ENCODE measurements around the gene ATG10.
"Not testable (repeated sequence)": the region's sequence is repeated elsewhere in the genome, so short reads cannot be mapped to it uniquely, and the experiment has no call there.

ATG10 gene

DNA sequence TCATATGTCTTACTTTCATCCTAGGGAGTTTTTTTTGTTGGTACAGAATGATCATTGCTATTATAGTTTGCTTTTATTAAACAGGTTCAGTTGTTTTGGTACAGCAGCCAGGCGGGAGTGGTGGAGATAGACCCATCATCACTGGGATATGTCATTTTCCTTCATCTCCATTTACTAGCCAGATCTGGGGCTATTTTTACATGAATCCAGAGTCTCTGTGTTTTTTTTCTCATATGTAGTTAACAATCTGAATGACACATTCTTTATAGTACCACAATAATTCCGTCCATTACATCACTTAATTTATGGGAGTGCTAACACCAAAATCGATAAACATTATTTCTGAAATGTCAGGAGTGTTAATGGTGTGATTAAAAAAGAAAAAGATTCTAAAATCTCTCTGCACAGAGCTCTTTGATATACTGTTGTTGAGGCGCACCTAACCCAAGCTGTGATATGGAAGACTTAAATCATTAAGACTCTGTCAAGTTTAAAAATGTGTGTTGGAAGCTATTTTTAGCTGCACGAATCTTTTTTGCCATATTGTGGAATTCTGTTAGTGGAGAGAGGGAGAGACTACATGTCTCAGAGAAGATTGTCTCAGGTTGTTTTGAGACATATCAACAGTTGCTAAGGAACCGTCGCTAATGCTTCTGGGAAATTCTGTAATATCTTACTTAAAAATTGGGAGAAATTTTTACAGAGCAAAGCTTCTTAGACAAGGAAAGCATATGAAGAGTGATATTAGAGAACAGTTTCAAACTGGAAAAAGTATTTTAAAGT lies 246.7 kb downstream of the ATG10 start:
- FAIRE-seq, result no peak
- DNase-seq (ENCODE audit: low spot score), result no peak

DNA sequence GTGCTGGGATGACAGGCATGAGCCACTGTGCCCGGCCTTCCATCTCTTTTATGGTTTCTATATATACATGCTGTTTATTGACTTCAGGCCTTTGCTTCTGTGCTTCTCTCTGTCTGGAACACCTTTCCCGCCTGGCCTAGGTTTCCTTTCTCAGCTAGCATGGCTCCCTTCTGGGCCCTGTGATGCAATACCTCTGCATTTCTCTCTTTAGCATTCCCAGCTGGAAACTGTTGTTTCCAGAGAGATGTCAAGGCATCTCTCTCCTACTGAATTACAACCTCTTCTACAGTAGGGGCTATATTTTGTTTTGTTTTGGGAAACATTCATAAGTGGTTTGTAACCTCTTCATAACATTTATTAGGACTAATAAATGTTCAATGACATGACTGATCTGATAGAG lies 249.2 kb downstream of the ATG10 start:
- FAIRE-seq (no peak), DNase-seq (ENCODE audit: low spot score) (no peak)

DNA sequence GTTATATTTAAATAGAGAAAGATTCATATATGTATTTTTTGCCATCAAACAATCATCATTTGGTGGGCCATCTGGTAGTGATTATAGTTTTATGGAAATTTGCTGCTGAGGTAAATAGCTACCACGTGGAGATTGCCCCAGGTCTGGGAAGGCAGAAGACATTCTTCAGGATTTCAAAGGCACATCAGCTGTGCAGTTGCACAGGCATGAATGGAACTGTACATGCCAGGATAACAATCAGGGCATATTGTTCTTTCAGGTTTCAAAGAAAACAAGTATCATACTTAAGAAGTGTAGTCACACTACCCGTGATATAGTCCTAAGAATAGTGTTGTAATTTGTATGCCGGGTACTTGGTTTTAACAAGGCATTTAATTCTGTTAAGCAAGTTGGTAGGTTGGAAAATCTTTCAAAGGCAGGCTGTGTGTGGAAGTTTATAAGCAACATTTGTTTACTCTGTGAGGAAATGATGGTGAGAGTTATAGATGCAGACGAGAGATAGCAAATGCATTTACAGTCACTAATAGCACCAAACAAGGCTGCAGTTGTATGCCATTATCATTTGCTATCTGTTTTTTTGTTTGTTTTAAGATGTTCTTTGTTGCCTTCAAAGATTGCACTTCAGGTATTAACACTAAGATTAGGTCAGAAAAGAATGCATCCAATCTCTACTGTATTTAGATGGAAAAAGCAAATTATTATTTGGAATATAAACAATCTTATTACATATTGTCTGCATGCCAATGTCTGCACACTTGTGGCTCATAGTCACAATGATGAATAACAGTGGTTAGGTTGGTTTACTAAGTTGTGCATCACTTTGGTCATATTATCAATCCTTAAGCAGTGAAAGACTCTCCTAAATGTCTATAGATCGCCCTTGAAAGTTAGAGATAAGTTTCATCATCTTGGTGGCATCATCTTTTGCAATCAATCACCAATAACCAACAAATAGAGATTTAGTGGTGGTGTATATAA lies 251.1 kb downstream of the ATG10 start:
- no peak for FAIRE-seq
- DNase-seq (ENCODE audit: low spot score), result no peak

DNA sequence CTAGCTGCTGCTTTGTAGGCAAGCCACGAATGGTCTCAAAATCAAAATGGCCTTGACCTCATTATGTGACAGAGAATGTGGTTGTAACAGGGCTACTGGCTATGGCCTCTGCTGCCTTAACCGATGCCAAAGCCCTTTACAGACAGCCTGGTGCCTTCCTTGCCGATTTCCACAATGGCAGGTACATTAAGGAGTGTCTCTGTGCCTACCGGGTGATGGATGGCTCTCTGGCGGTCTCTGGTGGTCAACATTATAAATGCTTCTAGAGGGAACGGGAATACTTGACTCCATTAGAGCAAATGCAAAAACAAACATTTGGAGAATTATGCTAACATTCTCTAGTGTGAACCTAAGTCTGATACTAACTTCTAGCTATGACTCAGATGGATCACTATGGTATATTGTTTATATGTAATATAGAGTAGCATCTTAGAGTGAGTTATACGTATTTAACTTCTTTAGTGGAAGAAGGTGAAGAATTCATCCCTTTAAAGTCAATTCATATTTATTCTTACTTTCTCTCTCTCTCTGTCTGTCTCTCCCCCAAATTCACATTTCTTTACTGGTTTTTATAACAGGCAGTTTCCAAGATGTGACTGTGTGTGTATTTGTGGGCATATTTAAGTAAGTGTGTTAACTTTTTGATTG lies 253.8 kb downstream of the ATG10 start:
- DNase-seq (ENCODE audit: low spot score) (no peak), FAIRE-seq (no peak)

DNA sequence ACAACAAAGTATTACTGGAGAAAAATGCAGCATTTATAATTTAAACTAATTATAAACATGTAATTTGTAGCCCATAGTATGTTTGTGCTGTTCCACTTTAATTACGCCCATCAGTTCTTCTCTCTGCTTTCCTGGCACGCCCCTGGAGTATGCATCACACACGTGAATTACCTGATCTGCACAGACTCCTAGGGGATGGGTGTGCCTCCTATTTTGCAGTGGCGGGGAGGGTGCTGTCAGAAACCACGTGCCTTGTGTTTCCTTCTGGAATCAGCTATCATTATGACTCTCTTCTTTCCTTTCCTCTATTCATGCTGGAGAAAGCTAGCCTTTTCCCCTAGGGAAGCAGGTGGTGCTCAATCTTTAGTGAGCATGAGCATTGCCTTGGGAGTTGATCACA lies 263.1 kb downstream of the ATG10 start:
- DNase-seq (ENCODE audit: low spot score), result no peak
- no peak for FAIRE-seq

DNA sequence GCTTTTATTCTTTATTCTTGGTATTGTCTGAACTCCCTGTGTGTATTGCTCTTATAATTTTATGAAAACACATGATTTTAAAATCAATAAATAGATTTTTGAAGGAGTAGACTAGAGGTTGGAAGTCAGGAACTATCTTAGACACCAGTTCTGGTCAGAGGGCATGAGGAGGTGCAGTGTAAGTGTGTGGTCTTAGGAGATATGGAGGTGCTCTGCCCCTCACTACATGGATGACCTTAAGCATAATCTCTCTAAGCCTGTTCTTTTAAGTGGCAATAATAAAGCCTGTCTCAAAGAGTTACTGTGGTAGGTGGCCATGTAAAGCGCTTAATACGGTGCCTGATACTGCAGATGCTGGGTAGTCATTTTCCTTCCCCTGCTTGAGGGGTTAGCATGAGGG lies 272.3 kb downstream of the ATG10 start:
- FAIRE-seq, result no peak
- DNase-seq (ENCODE audit: low spot score), result no peak

DNA sequence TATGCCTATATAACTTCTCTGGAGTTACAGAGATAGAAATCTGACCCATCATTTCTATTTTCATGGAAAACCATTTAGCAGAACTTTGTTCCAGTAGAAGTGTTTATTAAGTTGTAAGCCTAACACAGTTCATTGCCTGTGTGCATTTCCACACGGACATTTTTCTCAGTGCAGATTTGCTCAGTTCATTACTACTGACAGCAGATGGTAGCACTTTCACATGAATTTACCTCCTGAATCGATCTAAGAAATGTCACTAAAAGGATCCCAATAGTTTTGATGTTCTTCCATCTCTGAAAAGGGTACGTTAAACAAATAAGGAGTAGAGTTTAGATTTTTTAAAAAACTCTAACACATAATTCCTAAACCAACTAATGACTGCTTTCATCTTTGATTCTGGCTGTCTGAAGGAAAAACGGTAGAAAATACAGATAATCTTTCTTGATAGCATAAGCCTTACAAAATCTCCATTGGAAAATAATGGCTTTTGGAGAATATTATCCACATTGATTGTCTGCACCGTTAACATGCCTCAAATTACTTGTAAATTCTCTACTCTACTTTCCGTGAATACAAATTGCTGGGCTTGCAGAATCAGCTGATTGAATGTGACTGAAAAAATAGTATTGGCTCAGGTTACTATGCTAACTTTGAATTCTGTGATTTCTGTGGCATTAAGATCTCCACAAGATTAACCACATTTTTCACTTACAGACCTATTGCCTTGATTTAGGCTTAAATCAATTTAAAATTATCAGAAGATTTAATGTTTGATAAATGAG lies 273.2 kb downstream of the ATG10 start:
- DNase-seq (ENCODE audit: low spot score), result no peak
- FAIRE-seq, result no peak

DNA sequence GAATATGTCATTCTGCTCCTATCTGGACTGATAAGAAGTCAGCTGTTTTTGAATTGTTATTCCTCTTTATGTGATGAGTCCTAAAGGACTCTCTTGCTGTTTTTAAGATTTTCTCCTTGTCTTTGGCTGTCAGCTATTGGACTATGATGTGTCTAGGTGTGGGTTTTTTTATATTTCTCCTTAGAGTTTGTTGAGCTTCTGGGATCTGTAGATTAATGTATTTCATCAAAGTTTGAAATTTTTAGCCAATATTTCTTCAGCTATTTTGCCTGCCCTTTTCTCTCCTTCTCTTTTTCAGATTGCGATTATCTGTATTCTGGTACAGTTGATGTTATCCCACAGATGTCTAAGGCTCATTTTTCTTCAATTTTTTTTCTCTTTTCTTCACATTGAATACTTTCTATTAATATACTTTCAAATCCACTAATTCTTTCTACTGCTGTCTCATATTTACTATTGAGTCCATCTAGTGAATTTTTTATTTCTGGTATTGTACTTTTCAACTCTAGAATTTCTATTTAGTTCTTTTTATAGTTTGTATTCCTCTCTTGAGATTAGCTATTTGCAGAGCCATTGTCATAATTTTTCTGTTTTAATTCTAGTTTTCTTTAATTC lies 275.2 kb downstream of the ATG10 start:
- no peak for FAIRE-seq

DNA sequence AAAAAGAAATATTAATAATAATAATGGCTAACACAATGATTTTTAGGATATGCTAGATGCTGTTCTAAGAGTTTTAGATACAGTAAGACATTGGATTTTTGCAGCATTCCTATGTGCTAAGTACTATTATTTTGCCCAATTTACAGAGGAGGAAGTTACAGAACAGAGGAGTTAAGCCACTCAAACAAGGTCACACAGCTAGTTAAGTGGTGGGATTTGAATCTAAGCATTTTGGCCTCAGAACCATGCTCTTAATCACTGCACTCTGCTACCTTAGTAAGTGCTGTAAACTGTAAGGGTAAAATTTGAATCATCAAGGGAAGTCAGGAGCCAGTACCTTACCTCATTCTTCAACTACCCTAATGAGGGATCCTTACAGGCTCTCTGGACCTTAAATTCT lies 280.9 kb downstream of the ATG10 start:
- DNase-seq (ENCODE audit: low spot score) (no peak), FAIRE-seq (no peak)

More for the DNA sequence above, 275.2 kb downstream of the ATG10 start:
- DNase-seq (ENCODE audit: low spot score), result no peak

DNA sequence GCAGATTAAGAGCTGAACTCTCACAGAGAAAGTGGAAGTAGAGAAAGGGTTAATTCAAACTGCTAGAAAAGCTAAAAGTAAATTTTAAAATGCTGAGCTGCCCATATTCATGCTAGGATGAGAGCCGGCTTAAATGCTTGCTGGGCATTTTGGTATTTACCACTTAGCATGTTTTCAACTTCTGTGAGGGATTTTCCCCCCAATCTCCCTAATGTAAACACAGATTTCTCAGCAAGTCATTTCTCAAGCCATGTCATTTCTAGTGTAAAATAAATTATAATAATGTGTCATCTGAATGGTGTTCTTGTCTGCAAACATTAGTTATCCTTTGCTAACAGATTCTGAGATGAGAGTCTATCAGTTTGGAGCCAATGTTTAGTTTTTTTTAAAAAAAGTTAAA lies 284.0 kb downstream of the ATG10 start:
- DNase-seq (ENCODE audit: low spot score), result no peak
- FAIRE-seq, result no peak

DNA sequence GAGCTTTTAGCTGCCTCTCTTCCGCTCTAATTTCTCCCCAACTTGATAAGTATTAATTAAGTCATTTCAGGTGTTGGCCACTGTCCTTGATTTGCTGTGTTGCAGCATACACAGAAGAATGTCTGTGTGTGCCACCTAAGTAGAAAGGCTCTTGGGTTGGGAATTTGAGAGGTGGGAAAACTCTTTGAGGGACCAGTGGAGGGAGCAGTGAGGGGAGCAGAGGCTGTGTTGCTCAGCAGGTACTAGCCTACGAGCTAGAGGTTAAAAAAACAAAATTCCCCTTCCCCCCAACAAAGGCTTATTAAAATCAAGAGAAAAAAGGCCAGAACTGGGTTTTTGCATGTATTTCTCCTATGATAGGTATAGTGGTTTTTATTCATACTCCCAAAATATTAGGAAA lies 285.4 kb downstream of the ATG10 start:
- DNase-seq (ENCODE audit: low spot score) (no peak), FAIRE-seq (no peak)

DNA sequence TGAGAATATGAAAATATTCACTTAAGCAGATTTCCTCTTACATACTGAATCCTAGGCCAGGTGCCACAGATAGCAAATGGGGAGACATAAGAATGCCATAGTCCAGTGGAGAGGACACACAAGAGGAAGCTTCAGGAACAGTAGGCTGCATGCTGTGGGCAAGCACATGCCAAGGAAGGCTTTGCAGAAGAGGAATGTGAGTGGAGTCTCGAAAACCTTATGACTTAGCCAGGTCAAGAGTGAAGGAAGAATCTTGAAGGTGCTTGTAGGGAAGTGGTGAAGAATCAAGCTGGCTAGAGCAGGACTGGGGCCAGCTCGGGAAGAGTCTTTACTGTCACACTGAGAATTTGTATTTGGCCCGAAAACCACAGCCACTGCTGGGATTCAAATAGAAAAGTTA lies 285.9 kb downstream of the ATG10 start:
- FAIRE-seq (no peak), DNase-seq (ENCODE audit: low spot score) (no peak)

DNA sequence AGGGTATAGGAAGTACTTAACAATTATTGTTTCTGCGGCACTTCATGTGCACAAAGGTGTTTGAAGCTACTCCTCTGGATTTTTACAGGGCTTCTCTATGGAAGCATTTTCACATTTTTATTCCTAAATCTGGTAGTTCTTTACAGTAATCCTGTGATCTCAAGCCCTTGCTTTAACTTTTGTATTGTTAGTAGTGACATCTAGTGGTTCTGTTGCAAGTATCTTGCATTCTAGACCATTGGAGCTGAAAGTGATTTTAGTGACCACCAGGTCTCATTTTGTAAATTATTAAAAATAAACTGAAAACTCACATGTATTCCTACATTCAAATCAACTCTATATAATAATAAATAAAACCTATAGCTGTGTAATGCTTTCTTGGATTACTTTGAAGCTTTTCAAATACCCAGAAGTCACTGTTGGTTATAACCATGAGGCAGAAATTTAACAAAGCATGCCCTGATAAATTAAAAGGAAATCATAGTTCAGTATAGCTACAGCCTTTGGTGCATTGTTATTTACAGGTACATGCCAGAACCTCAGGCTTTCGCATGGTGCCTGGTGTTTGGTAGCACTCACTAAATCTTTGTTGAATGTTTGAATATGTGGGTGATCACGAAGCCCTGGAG lies 287.5 kb downstream of the ATG10 start:
- DNase-seq (ENCODE audit: low spot score) (peak; percentile 13), FAIRE-seq (no peak)

DNA sequence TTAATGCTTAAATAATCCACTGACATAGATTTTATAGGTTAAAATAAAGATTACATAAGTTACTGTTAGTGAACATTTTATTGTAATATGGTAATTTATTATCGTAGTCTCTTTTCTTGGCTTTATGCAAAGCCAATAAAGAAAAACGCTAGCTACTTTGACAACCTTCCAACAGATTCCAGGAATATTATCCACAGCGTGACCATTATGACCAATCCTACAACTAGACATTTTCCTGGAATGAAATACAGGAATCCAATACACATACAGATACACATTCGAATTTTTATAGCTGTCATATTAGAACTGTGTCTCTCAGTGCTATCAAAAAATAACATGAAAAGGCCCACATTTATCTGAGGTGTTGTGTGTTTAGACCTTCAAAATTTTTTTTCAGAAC lies 293.2 kb downstream of the ATG10 start:
- no peak for DNase-seq (ENCODE audit: low spot score)
- no peak for FAIRE-seq

DNA sequence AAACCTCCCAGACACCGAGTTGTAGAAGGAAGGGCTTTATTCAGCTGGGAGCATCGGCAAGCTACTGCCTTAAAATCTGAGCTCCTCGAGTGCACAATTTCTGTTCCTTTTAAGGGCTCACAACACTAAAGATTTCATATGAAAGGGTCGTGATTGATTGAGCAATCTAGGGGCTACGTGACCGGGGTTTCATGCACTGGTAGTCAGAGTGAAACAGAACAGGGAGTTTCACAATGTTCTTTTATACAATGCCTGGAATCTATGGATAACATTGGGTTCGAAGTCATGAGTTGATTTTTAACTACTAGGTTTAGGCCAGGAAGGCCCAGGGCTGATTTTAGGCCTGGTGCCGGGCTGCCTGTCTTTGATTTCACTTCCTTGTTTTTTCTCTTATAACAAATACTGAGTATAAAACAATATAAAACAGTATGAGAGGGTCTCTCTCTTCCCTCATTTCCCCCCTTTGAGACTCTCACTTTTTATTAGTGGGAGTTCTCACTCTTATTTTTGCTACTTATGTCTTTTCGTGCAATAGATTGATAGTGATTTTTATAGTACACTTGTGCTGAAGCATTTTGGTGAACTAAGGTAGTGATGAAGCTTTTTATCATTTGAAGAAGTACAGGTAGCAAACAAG lies 295.6 kb downstream of the ATG10 start:
- FAIRE-seq; DNase-seq (ENCODE audit: low spot score): not testable (repeated sequence)

DNA sequence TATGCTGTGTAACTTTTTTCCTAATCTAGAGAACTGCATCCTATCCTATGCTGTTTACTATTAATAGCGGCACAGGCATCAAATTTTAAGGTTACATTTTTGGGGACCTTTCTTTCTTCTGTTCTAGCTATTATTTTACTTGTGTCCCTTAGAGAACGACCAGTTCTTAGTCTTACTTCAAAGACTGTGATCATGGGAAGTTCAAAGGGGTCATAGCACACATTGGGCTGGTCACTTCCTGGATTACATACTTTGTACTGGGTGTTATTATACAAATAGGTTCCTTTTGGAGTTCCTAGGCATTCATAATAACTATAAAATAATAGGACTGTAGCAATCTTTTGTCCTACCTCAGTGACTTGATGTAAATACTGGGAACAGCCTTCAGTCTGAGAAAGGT lies 297.5 kb downstream of the ATG10 start:
- not testable (repeated sequence) for FAIRE-seq; DNase-seq (ENCODE audit: low spot score)

DNA sequence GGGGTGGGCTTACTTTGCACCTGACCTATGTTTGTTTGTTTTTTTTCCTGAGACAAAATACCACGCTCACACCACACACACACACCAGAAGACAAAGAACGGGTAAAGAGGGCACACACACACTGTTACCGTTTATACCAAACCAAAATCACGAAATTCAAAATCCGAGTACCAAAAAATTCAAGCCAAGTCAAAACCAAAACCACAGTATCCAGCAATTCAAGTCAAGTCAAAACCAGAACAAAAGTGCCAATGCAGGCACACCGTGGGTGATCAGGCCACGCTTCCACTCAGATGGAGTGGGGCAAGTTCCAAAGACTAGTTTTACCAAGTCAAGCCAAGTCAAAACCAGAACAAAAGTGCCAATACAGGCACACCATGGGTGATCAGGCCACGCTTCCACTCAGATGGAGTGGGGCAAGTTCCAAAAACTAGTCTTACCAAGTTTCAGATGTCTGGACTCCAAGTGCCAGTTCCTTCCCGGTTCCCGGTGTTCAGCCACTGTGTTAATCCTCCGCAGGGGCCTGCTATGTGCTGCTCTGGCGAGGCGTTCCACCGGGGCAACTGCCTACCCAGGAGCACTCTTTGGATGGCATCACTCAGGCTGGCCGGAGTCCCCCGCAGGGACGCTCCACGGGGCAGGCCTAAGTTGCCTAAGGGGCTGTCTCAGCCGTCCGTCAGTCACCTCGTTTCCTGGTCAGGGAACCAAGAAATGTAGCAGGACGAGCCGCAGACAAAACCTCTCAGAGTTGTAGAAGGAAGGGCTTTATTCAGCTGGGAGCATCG lies 300.9 kb downstream of the ATG10 start:
- DNase-seq (ENCODE audit: low spot score); FAIRE-seq: not testable (repeated sequence)

DNA sequence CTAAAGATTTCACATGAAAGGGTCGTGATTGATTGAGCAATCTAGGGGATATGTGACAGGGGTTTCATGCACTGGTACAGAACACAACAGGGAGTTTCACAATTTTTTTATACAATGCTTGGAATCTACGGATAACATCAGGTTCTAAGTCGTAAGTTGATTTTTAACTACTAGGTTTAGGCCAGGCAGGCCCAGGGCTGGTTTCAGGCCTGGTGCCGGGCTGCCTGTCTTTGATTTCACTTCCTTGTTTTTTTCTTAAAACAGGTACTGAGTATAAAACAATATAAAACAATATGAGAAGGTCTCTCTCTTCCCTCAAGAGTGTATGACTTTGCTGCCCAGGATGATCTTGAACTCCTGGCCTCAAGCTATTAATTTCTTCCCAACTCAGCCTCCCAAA lies 301.6 kb downstream of the ATG10 start:
- not testable (repeated sequence) for FAIRE-seq; DNase-seq (ENCODE audit: low spot score)

All from RCC 7860 (cell line).